COLO829 (cell line): ENCODE data around the gene SMG7.
A peak's percentile ranks its signal among the peaks of the same experiment; 100 is the strongest.

ENCODE experiments used
- DNase-seq: peaks from one replicate; pipeline ENCODE4 v3.0.0; 2012; ENCODE audit warnings: low spot score

SMG7 gene

GRCh38 chr1:183508694-183509093 lies 36.4 kb downstream of the SMG7 start:
- no peak for DNase-seq

- DNase-seq = no peak
Observed at GRCh38 chr1:183512450-183512849, 40.2 kb downstream of the SMG7 start.

GRCh38 chr1:183514235-183514634 lies 41.9 kb downstream of the SMG7 start:
- no peak for DNase-seq

- DNase-seq = no peak
Observed at GRCh38 chr1:183515002-183515689, 42.8 kb downstream of the SMG7 start.

- no peak for DNase-seq
Observed at GRCh38 chr1:183516725-183517124, 44.4 kb downstream of the SMG7 start.

- peak; percentile 83 for DNase-seq
Observed at GRCh38 chr1:183517401-183517800, 45.1 kb downstream of the SMG7 start.

- no peak for DNase-seq
Observed at GRCh38 chr1:183520379-183520778, 48.1 kb downstream of the SMG7 start.

- no peak for DNase-seq
Observed at GRCh38 chr1:183522104-183522503, 49.8 kb downstream of the SMG7 start.

GRCh38 chr1:183528577-183528976 lies 56.3 kb downstream of the SMG7 start:
- DNase-seq = no peak

- DNase-seq = peak; percentile 83
Observed at GRCh38 chr1:183533617-183534174, 61.4 kb downstream of the SMG7 start.

GRCh38 chr1:183537405-183537804 lies 65.1 kb downstream of the SMG7 start:
- no peak for DNase-seq

- DNase-seq = peak; percentile 70
Observed at GRCh38 chr1:183543619-183544204, 71.4 kb downstream of the SMG7 start.

- no peak for DNase-seq
Observed at GRCh38 chr1:183544598-183545297, 72.4 kb downstream of the SMG7 start.

GRCh38 chr1:183546427-183546826 lies 74.1 kb downstream of the SMG7 start:
- DNase-seq = peak; percentile 90

GRCh38 chr1:183548116-183548515 lies 75.8 kb downstream of the SMG7 start:
- no peak for DNase-seq

GRCh38 chr1:183550915-183551314 lies 78.6 kb downstream of the SMG7 start:
- no peak for DNase-seq

- DNase-seq = no peak
Observed at GRCh38 chr1:183551924-183552323, 79.6 kb downstream of the SMG7 start.

- no peak for DNase-seq
Observed at GRCh38 chr1:183552441-183552840, 80.1 kb downstream of the SMG7 start.

GRCh38 chr1:183552891-183553290 lies 80.6 kb downstream of the SMG7 start:
- no peak for DNase-seq

- no peak for DNase-seq
Observed at GRCh38 chr1:183553331-183553730, 81.0 kb downstream of the SMG7 start.

- no peak for DNase-seq
Observed at GRCh38 chr1:183553764-183554163, 81.5 kb downstream of the SMG7 start.

- DNase-seq = no peak
Observed at GRCh38 chr1:183554577-183554976, 82.3 kb downstream of the SMG7 start.

GRCh38 chr1:183559061-183559460 lies 86.8 kb downstream of the SMG7 start:
- DNase-seq = no peak
